COR-L47 (cell line): ENCODE data around the gene ZDHHC1.
"Not testable (repeated sequence)": the region's sequence is repeated elsewhere in the genome, so short reads cannot be mapped to it uniquely, and the experiment has no call there.

Experiments used
- DNase-seq: peaks from one replicate; lab custom pipeline; 2025; lab: John Stamatoyannopoulos, UW

Gene ZDHHC1

DNA sequence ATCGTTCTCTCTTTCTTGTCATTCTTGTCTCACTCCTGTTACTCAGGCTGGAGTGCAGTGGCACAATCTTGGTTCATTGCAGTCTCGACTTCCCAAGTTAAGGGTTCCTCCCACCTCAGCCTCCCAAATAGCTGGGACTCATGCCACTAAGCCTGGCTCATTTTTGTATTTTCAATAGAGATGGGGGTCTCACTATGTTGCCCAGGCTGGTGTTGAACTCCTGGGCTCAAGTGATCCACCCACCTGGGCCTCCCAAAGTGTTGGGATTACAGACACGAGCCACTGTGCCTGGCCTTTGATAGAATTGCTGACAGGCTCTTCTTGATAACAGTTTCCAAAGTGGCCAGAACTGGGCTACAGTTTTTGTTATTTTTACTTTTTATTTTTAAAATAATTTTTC lies 55.2 kb downstream of the ZDHHC1 start:
- no peak for DNase-seq

DNA sequence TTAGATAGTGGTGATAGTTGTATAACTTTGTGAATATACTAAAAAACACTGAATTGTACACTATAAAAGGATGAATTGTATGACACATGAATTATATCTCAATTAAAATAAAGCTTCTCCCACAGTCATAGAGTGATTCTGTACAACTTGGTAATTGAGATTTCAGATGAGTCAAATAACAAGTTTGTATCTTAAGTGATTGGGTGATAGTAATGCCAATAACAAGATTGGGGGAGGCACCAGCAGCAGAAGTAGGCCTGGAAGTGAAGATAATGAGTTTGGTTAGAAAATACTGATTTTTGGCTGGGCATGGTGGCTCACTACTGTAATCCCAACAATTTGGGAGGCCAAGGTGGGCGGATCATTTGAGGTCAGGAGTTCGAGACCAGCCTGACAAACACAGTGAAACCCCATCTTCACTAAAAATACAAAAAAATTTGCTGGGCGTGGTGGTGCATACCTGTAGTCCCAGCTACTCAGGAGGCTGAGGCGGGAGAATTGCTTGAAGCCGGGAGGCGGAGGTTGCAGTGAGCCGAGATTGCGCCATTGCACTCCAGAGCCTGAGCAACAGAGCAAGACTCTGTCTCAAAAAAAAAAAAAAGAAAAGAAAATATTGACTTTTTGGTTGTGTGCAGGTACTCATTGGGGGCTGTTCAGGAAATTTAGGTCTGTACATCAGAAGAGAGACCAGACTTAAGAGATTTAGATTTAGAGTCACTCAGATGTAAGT lies 56.6 kb downstream of the ZDHHC1 start:
- DNase-seq = not testable (repeated sequence)

- DNase-seq = no peak
Observed at GRCh38 chr16:67357561-67357960, 58.7 kb downstream of the ZDHHC1 start.

GRCh38 chr16:67356396-67356795 lies 59.9 kb downstream of the ZDHHC1 start:
- no peak for DNase-seq

DNA sequence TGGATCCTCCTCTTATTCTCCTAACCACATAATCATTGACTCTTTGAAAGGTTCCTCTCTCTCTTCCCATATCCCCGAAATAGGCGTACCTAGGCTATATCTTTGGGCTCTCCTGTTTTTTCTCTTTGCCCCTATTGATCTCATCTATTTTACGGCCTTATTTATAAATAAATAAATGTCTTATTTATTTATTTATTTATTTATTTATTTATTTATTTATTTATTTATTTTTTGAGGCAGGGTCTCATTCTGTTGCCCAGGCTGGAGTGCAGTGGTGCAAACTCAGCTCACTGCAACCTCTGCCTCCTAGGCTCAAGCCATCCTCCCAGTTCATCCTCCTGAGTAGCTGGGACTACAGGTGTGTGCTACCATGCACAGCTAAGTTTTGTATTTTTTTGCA lies 63.8 kb downstream of the ZDHHC1 start:
- DNase-seq = not testable (repeated sequence)

DNA sequence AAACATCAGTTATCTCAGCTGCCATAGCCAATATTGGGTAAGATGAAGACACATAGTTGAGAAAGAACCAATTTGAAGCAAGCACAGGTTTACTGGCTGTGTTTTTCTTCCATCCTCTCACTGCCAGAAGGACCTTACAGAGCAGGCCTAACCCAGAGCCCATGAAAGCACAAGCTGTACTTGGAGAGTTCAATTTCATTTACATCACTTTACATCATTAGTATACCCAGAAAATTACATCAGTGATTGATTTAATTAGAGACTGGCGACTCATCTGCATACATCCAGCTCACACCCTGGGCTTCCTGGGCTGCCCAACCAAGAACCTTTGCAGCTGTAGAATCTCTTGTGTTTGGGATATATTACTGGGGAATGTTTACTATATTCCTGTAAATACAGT lies 66.0 kb downstream of the ZDHHC1 start:
- no peak for DNase-seq

GRCh38 chr16:67349172-67349571 lies 67.1 kb downstream of the ZDHHC1 start:
- DNase-seq = no peak

DNA sequence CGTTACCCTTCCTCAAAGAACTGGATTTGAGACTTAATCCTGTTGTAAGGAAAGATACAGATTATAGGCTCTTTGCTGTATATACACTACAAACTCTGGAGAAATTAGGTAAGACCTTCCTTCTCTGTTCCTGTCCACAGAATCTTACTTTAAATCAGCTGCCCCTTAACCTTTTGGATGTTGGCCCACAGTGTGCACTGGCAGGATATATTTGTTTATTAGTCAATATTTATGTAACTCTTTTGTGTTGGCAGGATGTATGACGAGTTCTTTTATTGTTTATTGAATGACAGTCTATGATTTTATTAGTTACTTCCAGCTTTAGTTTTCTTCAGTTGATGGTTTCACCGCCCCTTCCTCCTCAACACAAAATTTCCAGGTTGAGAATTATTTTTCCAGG lies 69.9 kb downstream of the ZDHHC1 start:
- DNase-seq = no peak

- DNase-seq = no peak
Observed at GRCh38 chr16:67345401-67345800, 70.9 kb downstream of the ZDHHC1 start.
